Pancreas (tissue), 10 donors: ENCODE results near the gene ZNF554. TPM values are rescaled to one million over a fixed set of nuclear protein-coding genes. Genes with fewer than 3 reads are reported as not detected.

Experiments
- ATAC-seq, 4 donors: fragments of 200-7000 bp; cut with Tn5 transposase; one replicate each; pipeline versions ENCODE4 v1.8.0 to v1.9.1; 2020; ENCODE audit warnings: mild to moderate bottlenecking in 4 of 4, moderate library complexity in 4 of 4
- DNase-seq, 6 donors: peaks; one replicate each; pipeline ENCODE4 v3.0.0-alpha.2; 2020
- FAIRE-seq: peaks from 2 replicates; lab custom pipeline; 2012; peaks lifted over from hg19 to GRCh38; lab: Jason Lieb, UNC
- H3K27ac ChIP-seq, 4 donors: fragments of 200-600 bp; sonication (generic); 1 replicate in 3 of 4; 2 replicates in 1 of 4; pipeline versions ENCODE4 v1.5.0 to v1.8.0; 2020
- H3K27me3 ChIP-seq, 4 donors: fragments of 200-600 bp; one replicate each; pipeline ENCODE4 v1.8.0; 2021
- H3K36me3 ChIP-seq, 3 donors: fragments of 200-600 bp; sonication (generic) in 1 of 3; one replicate each; pipeline versions ENCODE4 v1.5.0 to v1.8.0; 2020 to 2021
- H3K4me1 ChIP-seq, 3 donors: fragments of 200-600 bp; one replicate each; pipeline ENCODE4 v1.8.0; 2021
- H3K4me3 ChIP-seq, 4 donors: fragments of 200-600 bp; sonication (generic) in 2 of 4; one replicate each; pipeline versions ENCODE4 v1.5.0 to v1.8.0; 2020 to 2021
- H3K9me3 ChIP-seq, 4 donors: fragments of 200-600 bp; one replicate each; pipeline ENCODE4 v1.8.0; 2021
- CTCF ChIP-seq, 4 donors: fragments of 200-600 bp; sonication (generic) in 3 of 4; IDR thresholded peaks; one replicate each; pipeline versions ENCODE4 v1.5.0 to v1.8.0; 2021; ENCODE audit warnings: antibody characterized with exemption in 4 of 4
- WGBS, 2 donors: extraction: QIAGEN DNeasy Blood & Tissue Kit; methylation state at CpG; one replicate each; pipeline ENCODE4 v1.1.7; 2013; 5-methylcytosine and 5-hydroxymethylcytosine counted together
- intact Hi-C, 3 donors: fragments of 100-400 bp; cut with DNase I; formaldehyde crosslinking; loops; one replicate each; pipeline versions ENCODE4 v1.11.1 to v1.14.2; 2022
- polyA plus RNA-seq, 2 donors: library from polyadenylated mRNA; stranded (reverse); fragments of 200-250 nt; gene quantifications; one replicate each; pipeline ENCODE4 v1.2.3, GENCODE V29; 2013
- total RNA-seq, 6 donors: library from RNA; stranded (reverse); fragmentation: NEBNext Ultra II Directional in 4 of 6; extraction: Animal tissue kit (Norgen Biotek cat#: 25700) in 4 of 6; gene quantifications; one replicate each; pipeline versions ENCODE4 v1.2.1 to v1.2.4, GENCODE V29; 2021 to 2023
- donor health status: healthy with polysubstance abuse.
- donor health status: DM: no; HTN: no; CAD: no; lungs with moderate emphysema.
- donor health status: DM: no; HTN: no; CAD: no.
- donor health status: control.
- donor health status: control.
- donor health status: Bipolar disorder and iron deficiency.
- donor health status: DM: yes; HTN: yes; CAD: no.
- donor health status: DM: no; HTN: no; CAD: no.
- donor health status: DM: no; HTN: no; CAD: no.
- donor health status: DM: yes; HTN: yes; CAD: no.

ZNF554 gene
- total and polyA plus RNA-seq, 8 donors, result 2.6 to 5.2 (median 3.6) TPM

- FAIRE-seq (no peak), ATAC-seq (no peak), DNase-seq (no peak)
- no peaks in the 10 kb centered on the region for H3K27me3 ChIP-seq
- no peaks in the 10 kb centered on the region for H3K9me3 ChIP-seq
- no peak overlapping the region for H3K4me3 ChIP-seq
- no peak overlapping the region for H3K27ac ChIP-seq
- 93 to 96% methylated on average over 13 of the region's 13 CpGs for WGBS, 2 donors
- no peaks in the 10 kb centered on the region for H3K4me1 ChIP-seq
- no peak for TF ChIP-seq CTCF (IDR thresholded peaks at IDR 0.05)
- intact Hi-C loops, result no loop called here
- peaks cover 0 to 9% (median 4%) of the 10 kb centered on the region in 3 donors for H3K36me3 ChIP-seq
These were observed 8.3 kb downstream of the ZNF554 start for GRCh38 chr19:2827840-2828489.

- H3K36me3 ChIP-seq, result peaks cover 0 to 23% (median 9%) of the 10 kb centered on the region in 3 donors
- no peak for FAIRE-seq
- WGBS, 2 donors, result 97 to 99% methylated on average over 19 of the region's 19 CpGs
These were observed 14.7 kb downstream of the ZNF554 start for GRCh38 chr19:2834294-2834871.

GRCh38 chr19:2837430-2837829, 17.8 kb downstream of the ZNF554 start:
- no peak for FAIRE-seq
- H3K9me3 ChIP-seq, result peaks cover 0 to 8% (median 3%) of the 10 kb centered on the region in 4 donors

More at GRCh38 chr19:2834294-2834871, 14.7 kb downstream of the ZNF554 start:
- DNase-seq, result no peak
- Histone ChIP-seq H3K4me3 (no peak overlapping the region), H3K9me3 (peaks cover 0 to 8% (median 3%) of the 10 kb centered on the region in 4 donors), H3K27me3 (no peaks in the 10 kb centered on the region), H3K27ac (no peak overlapping the region), H3K4me1 (no peaks in the 10 kb centered on the region)
- no peak for TF ChIP-seq CTCF (IDR thresholded peaks at IDR 0.05)
- no peak for ATAC-seq
- intact Hi-C loops, result no loop called here

GRCh38 chr19:2840794-2841791, 21.4 kb downstream of the ZNF554 start, which contains the start of gene ZNF555:
Gene ZNF555 (plus strand): TSS chr19:2841475. CDS start chr19:2841573, 98 bp downstream.
- peaks cover 0 to 7% (median 5%) of the 10 kb centered on the region in 3 donors for H3K4me1 ChIP-seq
- no peaks in the 10 kb centered on the region for H3K9me3 ChIP-seq
- ATAC-seq, result peak; percentile 96 to 99 (median 97)
- peak within 1 kb of the TSS; percentile 87 to 94 (median 88) for H3K4me3 ChIP-seq
- H3K27ac ChIP-seq, result peak within 1 kb of the TSS; percentile 87 to 96 (median 94)
- no peaks in the 10 kb centered on the region for H3K27me3 ChIP-seq
- DNase-seq, result peak; percentile 94 to 100 (median 99)
- peak; percentile 88 for FAIRE-seq
- peak; percentile 31 to 59 (median 42) for TF ChIP-seq CTCF (IDR thresholded peaks at IDR 0.05)
- intact Hi-C loops, result no loop called here
- H3K36me3 ChIP-seq, result no peaks in the 10 kb centered on the region
- WGBS, 2 donors, result 0 to 1% methylated on average over 77 to 106 of the region's 106 CpGs

More at GRCh38 chr19:2837430-2837829, 17.8 kb downstream of the ZNF554 start:
- WGBS, 2 donors, result 85 to 86% methylated on average over 4 of the region's 4 CpGs
- TF ChIP-seq CTCF (IDR thresholded peaks at IDR 0.05), result no peak
- H3K27me3 ChIP-seq, result no peaks in the 10 kb centered on the region
- H3K4me1 ChIP-seq, result peaks cover 0 to 1% (median 0%) of the 10 kb centered on the region in 3 donors
- no peak overlapping the region for H3K27ac ChIP-seq
- peaks cover 0 to 19% (median 9%) of the 10 kb centered on the region in 3 donors for H3K36me3 ChIP-seq
- H3K4me3 ChIP-seq, result no peak overlapping the region
- intact Hi-C loops, result no loop called here
- ATAC-seq (no peak), DNase-seq (no peak)
